Epithelial cell of esophagus (primary cell): ENCODE data around the gene DSC3.
"Not testable (repeated sequence)": the region's sequence is repeated elsewhere in the genome, so short reads cannot be mapped to it uniquely, and the experiment has no call there.

Experiments used
- DNase-seq: peaks from one replicate; pipeline ENCODE4 v3.0.0; 2010; ENCODE audit warnings: low read depth
- H3K4me3 ChIP-seq: 2 replicates; pipeline ENCODE4 v1.5.1; 2011; ENCODE audit warnings: mild to moderate bottlenecking, low read length, control low read depth
- CTCF ChIP-seq: IDR thresholded peaks from 2 replicates; pipeline ENCODE4 v1.5.1; 2011; ENCODE audit warnings: low read depth, mild to moderate bottlenecking, low read length, control low read depth, inconsistent platforms; ENCODE audit not compliant: insufficient read depth; ENCODE audit errors: missing control alignments

The DSC3 gene

DNA sequence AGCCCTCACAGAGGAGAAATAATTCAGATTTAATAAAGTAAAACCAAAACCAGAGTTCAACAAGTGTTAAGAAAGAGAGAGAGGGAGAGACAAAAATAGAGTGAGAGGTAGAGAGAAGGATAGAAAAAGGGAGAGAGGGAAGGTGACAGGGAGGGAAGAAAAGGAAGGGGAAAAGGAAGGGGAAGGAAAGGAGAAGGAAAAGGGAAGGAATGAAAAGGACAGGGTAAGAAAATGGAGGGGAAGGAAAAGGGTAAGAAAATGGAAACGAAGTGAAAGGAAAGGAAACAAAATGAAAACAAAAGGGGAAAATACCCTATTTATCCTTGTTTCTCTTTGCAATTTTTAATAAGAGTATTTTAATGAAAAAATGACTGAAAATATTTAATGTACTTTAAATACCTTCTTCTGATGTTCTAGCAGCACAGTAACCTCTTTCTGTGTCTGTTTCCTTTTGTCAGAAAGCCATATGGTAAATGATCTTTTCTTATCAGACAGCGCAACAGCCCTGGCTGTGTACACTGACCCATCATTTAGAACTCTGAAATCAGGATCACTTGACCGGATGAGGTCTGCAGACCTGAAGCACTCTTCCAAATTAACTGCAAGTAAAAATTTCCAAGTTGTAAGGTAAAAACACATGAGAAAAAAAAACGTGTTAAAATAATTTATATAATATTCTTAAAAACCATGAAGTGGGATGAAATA, 11.8 kb downstream of the DSC3 start:
- H3K4me3 ChIP-seq: no peak overlapping the region
- no peak for TF ChIP-seq CTCF
- no peak for DNase-seq

DNA sequence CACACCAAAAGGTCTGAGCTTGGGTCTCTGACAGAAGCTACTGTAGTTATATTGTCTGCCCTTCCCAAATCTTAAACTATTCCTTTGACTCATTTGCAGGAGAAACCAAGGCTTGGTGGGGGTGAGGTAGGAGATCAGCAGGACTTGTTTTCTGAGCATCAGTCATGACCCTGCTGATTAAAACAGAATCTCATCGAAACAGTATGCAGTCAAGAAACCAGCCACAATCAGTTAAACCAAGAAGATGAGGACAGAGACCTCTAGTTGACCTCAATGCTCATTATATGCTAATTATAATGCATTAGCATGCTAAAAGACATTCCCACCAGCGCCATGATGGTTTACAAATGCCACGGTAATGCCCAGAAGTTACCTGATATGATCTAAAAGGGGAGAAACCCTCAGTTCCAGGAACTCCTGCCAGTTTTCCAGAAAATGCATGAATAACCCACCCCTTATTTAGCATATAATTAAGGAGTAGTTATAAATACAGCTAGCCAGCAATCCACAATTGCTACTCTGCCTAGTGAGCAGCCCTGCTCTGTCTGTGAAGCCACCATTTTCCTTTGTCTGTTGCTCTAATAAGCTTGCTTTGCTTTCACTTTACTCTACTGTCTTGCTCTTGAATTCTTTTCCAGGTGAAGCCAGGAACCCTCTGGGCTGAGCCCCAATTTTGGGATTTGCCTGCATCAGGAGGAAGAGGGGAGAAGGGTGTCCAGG, 26.7 kb downstream of the DSC3 start:
- no peak for DNase-seq
- H3K4me3 ChIP-seq: no peak overlapping the region
- no peak for TF ChIP-seq CTCF

GRCh38 chr18:31011455-31011854, 31.1 kb downstream of the DSC3 start:
- peak; percentile 95 for DNase-seq
- H3K4me3 ChIP-seq: not testable (repeated sequence)

DNA sequence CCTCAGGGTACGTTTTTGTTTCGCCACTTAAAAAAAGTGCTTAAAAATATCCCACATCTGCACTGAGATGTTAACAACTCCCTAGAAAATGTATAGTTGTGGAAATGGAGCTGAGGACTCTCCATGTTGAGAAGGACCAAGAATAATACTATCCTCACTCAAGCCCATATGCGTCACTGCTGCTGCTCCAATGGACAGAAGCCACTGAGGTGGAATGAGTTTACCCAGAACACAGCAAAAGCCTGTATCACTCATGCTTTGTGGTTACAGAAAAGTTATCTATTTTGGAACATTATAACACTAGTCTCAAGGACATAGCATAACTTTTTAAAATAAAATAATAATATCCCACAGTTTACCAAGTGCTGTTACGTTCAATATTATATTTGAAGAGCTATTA, 31.9 kb downstream of the DSC3 start:
- DNase-seq: no peak
- TF ChIP-seq CTCF: no peak
- H3K4me3 ChIP-seq: no peak overlapping the region

GRCh38 chr18:30999887-31000628, 42.5 kb downstream of the DSC3 start:
- DNase-seq: no peak
- TF ChIP-seq CTCF: no peak
- H3K4me3 ChIP-seq: no peak overlapping the region

- no peak for DNase-seq
- TF ChIP-seq CTCF: no peak
- H3K4me3 ChIP-seq: no peak overlapping the region
These were observed 43.4 kb downstream of the DSC3 start for GRCh38 chr18:30999186-30999585.

DNA sequence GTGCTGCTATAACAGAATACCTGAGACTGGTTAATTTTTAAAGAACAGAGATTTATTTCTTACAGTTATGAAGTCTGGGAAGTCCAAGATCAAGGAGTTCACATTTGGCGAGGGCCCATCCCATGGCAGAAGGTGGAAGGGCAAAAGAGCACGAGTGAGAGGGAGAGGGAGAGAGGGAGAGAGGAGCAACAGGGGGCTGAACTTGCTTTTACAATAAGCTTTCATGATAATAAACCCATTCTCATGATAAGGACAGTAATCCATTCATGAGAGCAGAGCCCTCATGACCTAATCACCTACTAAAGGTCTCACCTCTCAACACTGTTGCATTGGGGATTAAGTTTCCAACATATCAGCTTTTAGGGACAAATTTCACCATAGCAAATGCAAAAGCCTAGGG, 45.3 kb downstream of the DSC3 start:
- no peak for TF ChIP-seq CTCF
- no peak for DNase-seq
- H3K4me3 ChIP-seq: no peak overlapping the region
